ENCODE results near the gene CALM3. TPM values are rescaled to one million over a fixed set of nuclear protein-coding genes. Genes with fewer than 3 reads are reported as not detected.

The CALM3 gene
- polyA plus RNA-seq, 1 of the 3 experiments (the other 2 are of a cell fraction), result 495 TPM

GRCh38 chr19:46659151-46660007 lies 58.2 kb downstream of the CALM3 start:
- Histone ChIP-seq H3K27ac (ENCODE audit: low read depth in 2 of 2, low read length in 1 of 2) (peak overlapping the region; percentile 24 to 80; a peak in 3 of 4 replicates), H3K9ac (peak overlapping the region; percentile 56; the same call in 1 of the 2 replicates), H3F3A (replicated peaks; ENCODE audit: insufficient read depth) (peaks cover 17% of the 10 kb centered on the region), H3K4me3 (ENCODE audit: low read depth in 2 of 2, low read length in 1 of 2) (peak overlapping the region; percentile 69 to 88), H3K79me2 (ENCODE audit: insufficient read depth) (no peaks in the 10 kb centered on the region; the same call in 1 of the 2 replicates), H3K27me3 (ENCODE audit: insufficient read depth) (no peaks in the 10 kb centered on the region), H4K20me1 (ENCODE audit: insufficient read depth) (peaks cover 5% of the 10 kb centered on the region; the same call in 1 of the 2 replicates), H3K9me2 (no peaks in the 10 kb centered on the region), H3K9me3 (no peaks in the 10 kb centered on the region), H3K4me2 (peak overlapping the region; percentile 90), H2AFZ (ENCODE audit: low read depth) (peak overlapping the region; percentile 60; the same call in 1 of the 2 replicates), H3K36me3 (replicated peaks in 1 of 2; ENCODE audit: control insufficient read depth in 1 of 2, insufficient read depth in 2 of 2, low read length in 1 of 2) (peaks cover 0 to 3% of the 10 kb centered on the region in 2 experiments), H3K4me1 (ENCODE audit: control insufficient read depth in 1 of 2, insufficient read depth in 2 of 2, low read depth in 1 of 2, low read length in 1 of 2) (peaks cover 0 to 10% of the 10 kb centered on the region in 2 experiments; a peak in 1 of 4 replicates)
- WGBS (ENCODE audit: low lambda C conversion rate), result 10% methylated on average over 24 of the region's 28 CpGs
- CTCF ChIA-PET, result interaction anchor here (1.0 to 9.5 kb wide), 5 partner anchors 13 to 130 kb away, joined by 3 to 471 read pairs (median 3); partner anchors contain the start of gene CALM3
- TF ChIP-seq EP300 (IDR thresholded peaks at IDR 0.05; ENCODE audit: borderline replicate concordance in 1 of 2, low read depth in 1 of 2, low read length in 1 of 2) (no peak), CHD2 (IDR thresholded peaks at IDR 0.05; ENCODE audit: low read length, partially characterized antibody) (peak; percentile 48), RAD21 (IDR thresholded peaks at IDR 0.05; ENCODE audit: low read length) (no peak)
- DNase-seq, result peak; percentile 71
- POLR2A ChIA-PET, result interaction anchor here (0.6 to 4.0 kb wide), 3 partner anchors 24 to 37 kb away, joined by 3 to 31 read pairs (median 26); partner anchors contain the start of gene GNG8

DNA sequence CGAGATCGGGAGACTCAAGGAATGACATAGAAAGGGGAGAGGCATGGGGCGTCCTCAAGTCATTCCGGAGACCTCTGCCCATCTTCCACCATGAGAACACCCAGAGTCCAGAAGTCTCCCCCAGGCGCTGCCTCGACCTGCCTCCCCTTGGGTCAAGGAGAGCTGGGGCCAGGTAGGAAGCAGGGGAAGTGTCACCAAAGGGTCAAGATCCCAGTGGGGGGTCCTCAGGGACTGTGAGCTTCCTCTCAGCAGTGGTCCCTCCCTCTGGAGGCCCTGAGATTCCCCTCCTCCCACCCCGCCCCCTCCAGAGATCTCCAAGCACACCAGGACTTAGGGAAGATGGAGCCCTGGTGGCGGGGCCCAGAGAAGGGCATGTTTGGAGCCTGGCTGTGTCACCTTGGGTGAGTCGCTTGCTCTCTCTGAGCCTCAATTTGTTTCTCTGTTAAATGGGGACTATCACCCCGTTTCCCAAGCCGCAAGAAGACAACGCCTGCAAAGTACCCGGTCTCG lies 58.9 kb downstream of the CALM3 start:
- DNase-seq, result peak; percentile 81
- no peaks in the 10 kb centered on the region for H3K27me3 ChIP-seq (ENCODE audit: insufficient read depth)
- H4K20me1 ChIP-seq (ENCODE audit: insufficient read depth), result peaks cover 5% of the 10 kb centered on the region; the same call in 1 of the 2 replicates
- H3K4me2 ChIP-seq, result peak overlapping the region; percentile 90
- peak overlapping the region; percentile 56; the same call in 1 of the 2 replicates for H3K9ac ChIP-seq
- no peaks in the 10 kb centered on the region for H3K9me3 ChIP-seq
- 4% methylated on average over 13 of the region's 14 CpGs for WGBS (ENCODE audit: low lambda C conversion rate)
- TF ChIP-seq, protein P1, sequence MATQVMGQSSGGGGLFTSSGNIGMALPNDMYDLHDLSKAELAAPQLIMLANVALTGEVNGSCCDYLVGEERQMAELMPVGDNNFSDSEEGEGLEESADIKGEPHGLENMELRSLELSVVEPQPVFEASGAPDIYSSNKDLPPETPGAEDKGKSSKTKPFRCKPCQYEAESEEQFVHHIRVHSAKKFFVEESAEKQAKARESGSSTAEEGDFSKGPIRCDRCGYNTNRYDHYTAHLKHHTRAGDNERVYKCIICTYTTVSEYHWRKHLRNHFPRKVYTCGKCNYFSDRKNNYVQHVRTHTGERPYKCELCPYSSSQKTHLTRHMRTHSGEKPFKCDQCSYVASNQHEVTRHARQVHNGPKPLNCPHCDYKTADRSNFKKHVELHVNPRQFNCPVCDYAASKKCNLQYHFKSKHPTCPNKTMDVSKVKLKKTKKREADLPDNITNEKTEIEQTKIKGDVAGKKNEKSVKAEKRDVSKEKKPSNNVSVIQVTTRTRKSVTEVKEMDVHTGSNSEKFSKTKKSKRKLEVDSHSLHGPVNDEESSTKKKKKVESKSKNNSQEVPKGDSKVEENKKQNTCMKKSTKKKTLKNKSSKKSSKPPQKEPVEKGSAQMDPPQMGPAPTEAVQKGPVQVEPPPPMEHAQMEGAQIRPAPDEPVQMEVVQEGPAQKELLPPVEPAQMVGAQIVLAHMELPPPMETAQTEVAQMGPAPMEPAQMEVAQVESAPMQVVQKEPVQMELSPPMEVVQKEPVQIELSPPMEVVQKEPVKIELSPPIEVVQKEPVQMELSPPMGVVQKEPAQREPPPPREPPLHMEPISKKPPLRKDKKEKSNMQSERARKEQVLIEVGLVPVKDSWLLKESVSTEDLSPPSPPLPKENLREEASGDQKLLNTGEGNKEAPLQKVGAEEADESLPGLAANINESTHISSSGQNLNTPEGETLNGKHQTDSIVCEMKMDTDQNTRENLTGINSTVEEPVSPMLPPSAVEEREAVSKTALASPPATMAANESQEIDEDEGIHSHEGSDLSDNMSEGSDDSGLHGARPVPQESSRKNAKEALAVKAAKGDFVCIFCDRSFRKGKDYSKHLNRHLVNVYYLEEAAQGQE (IDR thresholded peaks at IDR 0.05; ENCODE audit: low read depth, low read length), result no peak
- TF ChIP-seq EP300 (IDR thresholded peaks at IDR 0.05; ENCODE audit: borderline replicate concordance in 1 of 2, low read depth in 1 of 2, low read length in 1 of 2) (no peak), USF2 (IDR thresholded peaks at IDR 0.05; ENCODE audit: borderline replicate concordance, low read depth, low read length) (no peak), GABPA (IDR thresholded peaks at IDR 0.05; ENCODE audit: low read depth) (no peak), CHD2 (IDR thresholded peaks at IDR 0.05; ENCODE audit: low read length, partially characterized antibody) (peak; percentile 50)
- TF ChIP-seq, protein P2, sequence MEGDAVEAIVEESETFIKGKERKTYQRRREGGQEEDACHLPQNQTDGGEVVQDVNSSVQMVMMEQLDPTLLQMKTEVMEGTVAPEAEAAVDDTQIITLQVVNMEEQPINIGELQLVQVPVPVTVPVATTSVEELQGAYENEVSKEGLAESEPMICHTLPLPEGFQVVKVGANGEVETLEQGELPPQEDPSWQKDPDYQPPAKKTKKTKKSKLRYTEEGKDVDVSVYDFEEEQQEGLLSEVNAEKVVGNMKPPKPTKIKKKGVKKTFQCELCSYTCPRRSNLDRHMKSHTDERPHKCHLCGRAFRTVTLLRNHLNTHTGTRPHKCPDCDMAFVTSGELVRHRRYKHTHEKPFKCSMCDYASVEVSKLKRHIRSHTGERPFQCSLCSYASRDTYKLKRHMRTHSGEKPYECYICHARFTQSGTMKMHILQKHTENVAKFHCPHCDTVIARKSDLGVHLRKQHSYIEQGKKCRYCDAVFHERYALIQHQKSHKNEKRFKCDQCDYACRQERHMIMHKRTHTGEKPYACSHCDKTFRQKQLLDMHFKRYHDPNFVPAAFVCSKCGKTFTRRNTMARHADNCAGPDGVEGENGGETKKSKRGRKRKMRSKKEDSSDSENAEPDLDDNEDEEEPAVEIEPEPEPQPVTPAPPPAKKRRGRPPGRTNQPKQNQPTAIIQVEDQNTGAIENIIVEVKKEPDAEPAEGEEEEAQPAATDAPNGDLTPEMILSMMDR (IDR thresholded peaks at IDR 0.05), result peak; percentile 12; the same call in 1 of the 2 replicates
- H3K36me3 ChIP-seq (replicated peaks in 1 of 2; ENCODE audit: control insufficient read depth in 1 of 2, insufficient read depth in 2 of 2, low read length in 1 of 2), result peaks cover 0 to 3% of the 10 kb centered on the region in 2 experiments
- no peaks in the 10 kb centered on the region; the same call in 1 of the 2 replicates for H3K79me2 ChIP-seq (ENCODE audit: insufficient read depth)
- peaks cover 0 to 13% of the 10 kb centered on the region in 2 experiments; a peak in 1 of 4 replicates for H3K4me1 ChIP-seq (ENCODE audit: control insufficient read depth in 1 of 2, insufficient read depth in 2 of 2, low read depth in 1 of 2, low read length in 1 of 2)
- peak overlapping the region; percentile 69 to 88 for H3K4me3 ChIP-seq (ENCODE audit: low read depth in 2 of 2, low read length in 1 of 2)
- CTCF ChIA-PET, result interaction anchor here (1.0 to 9.5 kb wide), 6 partner anchors 8 to 131 kb away, joined by 3 to 471 read pairs (median 10); partner anchors contain the start of genes CALM3 and GNG8
- H3K9me2 ChIP-seq, result no peaks in the 10 kb centered on the region
- POLR2A ChIA-PET, result interaction anchor here (3.9 to 4.0 kb wide), 2 partner anchors 25 to 30 kb away, joined by 26 to 31 read pairs; partner anchors contain the start of gene GNG8
- peak overlapping the region; percentile 60 for H2AFZ ChIP-seq (ENCODE audit: low read depth)
- H3K27ac ChIP-seq (ENCODE audit: low read depth in 2 of 2, low read length in 1 of 2), result peak overlapping the region; percentile 24 to 80; a peak in 3 of 4 replicates
- H3F3A ChIP-seq (replicated peaks; ENCODE audit: insufficient read depth), result peaks cover 17% of the 10 kb centered on the region
